ENCODE measurements around the gene RBMY1F.
"Not testable (repeated sequence)": the region's sequence is repeated elsewhere in the genome, so short reads cannot be mapped to it uniquely, and the experiment has no call there.

The RBMY1F gene

GRCh38 chrY:22182823-22183222 lies at the start of gene RBMY1F:
Gene RBMY1F (minus strand): TSS chrY:22182923. CDS start chrY:22180969, 1,954 bp downstream.
- DNase-seq (ENCODE audit: low read depth); H3K4me3 ChIP-seq (ENCODE audit: low read depth, low read length): not testable (repeated sequence)

GRCh38 chrY:22151144-22151543 lies 31.6 kb downstream of the RBMY1F start:
- not testable (repeated sequence) for DNase-seq (ENCODE audit: low read depth); H3K4me3 ChIP-seq (ENCODE audit: low read depth, low read length)

GRCh38 chrY:22141011-22141695 lies 41.6 kb downstream of the RBMY1F start:
- DNase-seq (ENCODE audit: low read depth); H3K4me3 ChIP-seq (ENCODE audit: low read depth, low read length): not testable (repeated sequence)

- DNase-seq (ENCODE audit: low read depth); H3K4me3 ChIP-seq (ENCODE audit: low read depth, low read length): not testable (repeated sequence)
Measured at GRCh38 chrY:22134719-22135118, 48.0 kb downstream of the RBMY1F start.

- not testable (repeated sequence) for DNase-seq (ENCODE audit: low read depth); H3K4me3 ChIP-seq (ENCODE audit: low read depth, low read length)
Measured at GRCh38 chrY:22130494-22130893, 52.2 kb downstream of the RBMY1F start.
